Common myeloid progenitor, CD34-positive (primary cell): ENCODE results near the gene LAYN.
A peak's percentile ranks its signal among the peaks of the same experiment; 100 is the strongest.

ENCODE experiments used
- CTCF ChIA-PET: fragments of 350-600 bp; sonication (Branson Sonifier 250); formaldehyde crosslinking; loops from one replicate; lab custom pipeline; 2021; ENCODE audit warnings: antibody characterized with exemption; lab: Charles Lee
- POLR2A ChIA-PET: fragments of 350-600 bp; sonication (Branson Sonifier 250); formaldehyde crosslinking; loops from one replicate; lab custom pipeline; 2021; ENCODE audit warnings: antibody characterized with exemption; lab: Charles Lee
- DNase-seq, 3 donors: peaks; one replicate each; pipeline versions ENCODE4 v3.0.0 to v3.0.0-alpha.2; 2013
- H3K27ac ChIP-seq, 2 experiments: 1 replicate in 1 of 2; 2 replicates in 1 of 2; pipeline ENCODE4 v1.7.0; 2013; ENCODE audit warnings: inconsistent platforms in 2 of 2, low read length in 2 of 2, mild to moderate bottlenecking in 2 of 2, low read depth in 1 of 2, moderate library complexity in 1 of 2; ENCODE audit not compliant: severe bottlenecking in 2 of 2, insufficient read depth in 1 of 2, poor library complexity in 1 of 2
- H3K27me3 ChIP-seq, 5 experiments: replicated peaks in 2 of 5; 1 replicate in 3 of 5; 2 replicates in 2 of 5; pipeline versions ENCODE4 v1.6.1 to v1.7.0; 2013; ENCODE audit warnings: low read length in 4 of 5, mild to moderate bottlenecking in 2 of 5, moderate library complexity in 2 of 5, inconsistent platforms in 1 of 5; ENCODE audit not compliant: insufficient read depth in 5 of 5, control insufficient read depth in 4 of 5
- H3K36me3 ChIP-seq, 4 experiments: 1 replicate in 2 of 4; 2 replicates in 2 of 4; pipeline versions ENCODE4 v1.6.1 to v1.7.0; 2013; ENCODE audit warnings: low read length in 3 of 4, control low read depth in 1 of 4, mild to moderate bottlenecking in 1 of 4; ENCODE audit not compliant: control insufficient read depth in 4 of 4, insufficient read depth in 4 of 4
- H3K4me1 ChIP-seq, 4 experiments: 1 replicate in 3 of 4; 2 replicates in 1 of 4; pipeline versions ENCODE4 v1.6.1 to v1.7.1; 2013; ENCODE audit warnings: low read length in 3 of 4, mild to moderate bottlenecking in 3 of 4, control low read depth in 1 of 4, inconsistent platforms in 1 of 4, moderate library complexity in 1 of 4; ENCODE audit not compliant: control insufficient read depth in 4 of 4, insufficient read depth in 4 of 4; ENCODE audit errors: control extremely low read depth in 1 of 4
- H3K4me3 ChIP-seq, 7 experiments: 1 replicate in 4 of 7; 2 replicates in 3 of 7; pipeline versions ENCODE4 v1.5.1 to v1.7.0; 2013; ENCODE audit warnings: mild to moderate bottlenecking in 7 of 7, low read length in 6 of 7, moderate library complexity in 6 of 7, inconsistent platforms in 2 of 7, low read depth in 2 of 7, control low read depth in 1 of 7; ENCODE audit not compliant: insufficient read depth in 4 of 7, control insufficient read depth in 1 of 7; ENCODE audit errors: extremely low read depth in 1 of 7
- H3K9me3 ChIP-seq, 5 experiments: 1 replicate in 4 of 5; 2 replicates in 1 of 5; pipeline versions ENCODE4 v1.6.1 to v1.7.1; 2013; ENCODE audit warnings: low read length in 4 of 5, mild to moderate bottlenecking in 2 of 5, inconsistent platforms in 1 of 5, low read depth in 1 of 5, moderate library complexity in 1 of 5; ENCODE audit not compliant: control insufficient read depth in 4 of 5, insufficient read depth in 2 of 5; ENCODE audit errors: control extremely low read depth in 1 of 5
- WGBS: methylation state at CpG from one replicate; pipeline ENCODE4 v1.1.5; 2013; ENCODE audit not compliant: insufficient coverage; 5-methylcytosine and 5-hydroxymethylcytosine counted together

Gene LAYN

DNA sequence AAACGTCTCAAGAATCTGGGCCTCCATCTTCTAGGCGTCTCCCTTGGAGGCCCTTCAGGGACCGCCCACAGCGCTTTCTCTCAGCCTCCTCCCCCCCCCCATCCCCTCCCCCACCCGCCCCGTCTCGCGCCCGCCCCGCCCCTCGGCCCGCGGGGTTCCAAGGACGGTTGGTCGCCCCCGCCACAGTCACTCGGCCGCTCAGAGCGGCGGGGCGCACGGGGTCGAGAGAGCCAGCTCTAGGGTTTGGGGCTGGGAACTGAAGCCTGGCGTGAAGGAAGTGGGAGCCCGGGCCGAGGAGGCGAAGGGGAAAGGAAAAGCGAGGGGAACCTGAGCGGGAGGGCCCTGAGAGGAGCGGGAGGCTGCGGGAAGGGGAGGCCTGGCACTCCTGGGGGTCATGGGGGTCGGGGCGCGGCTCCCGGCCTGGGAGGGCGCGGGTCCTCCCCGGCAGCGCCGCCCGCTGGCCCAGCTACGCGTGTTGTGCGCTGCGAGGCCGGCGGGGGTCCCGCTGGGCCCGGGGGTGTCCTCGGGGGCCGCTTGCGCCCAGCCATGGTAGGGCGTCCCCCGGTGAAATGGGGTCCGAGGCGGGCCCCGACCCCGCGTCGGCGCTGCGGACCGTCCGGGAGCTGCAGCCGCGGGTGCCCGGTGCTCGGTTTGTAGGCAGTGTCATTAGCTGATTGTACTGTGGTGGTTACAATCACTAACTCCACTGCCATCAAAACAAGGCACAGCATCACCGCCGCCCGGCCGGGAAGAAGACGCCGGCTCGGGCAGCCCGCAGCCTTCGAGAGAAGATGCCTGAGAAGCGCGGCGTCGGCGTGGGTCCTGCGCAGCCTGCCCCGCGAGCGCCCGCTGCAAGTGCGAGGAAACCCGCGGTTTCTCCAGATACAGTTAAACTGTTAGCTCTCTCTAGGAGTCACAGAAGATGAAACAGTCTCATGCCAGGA, 28.0 kb upstream of the LAYN start, which contains the start of gene BTG4:
Gene BTG4, minus strand, starts transcription at position 91 of the 944 bp plus-strand sequence. CDS start 13,610 bp downstream, outside the sequence.
- peaks cover 0 to 10% (median 7%) of the 10 kb centered on the region in 4 experiments for H3K4me1 ChIP-seq

GRCh38 chr11:111513240-111513605, 27.3 kb upstream of the LAYN start:
- ChIA-PET CTCF (interaction anchor here (1.0 to 1.7 kb wide), 6 partner anchors 53 to 74 kb away, joined by 3 to 6 read pairs (median 4); no protein-coding TSS in a partner anchor), POLR2A (interaction anchor here (0.5 kb wide), 1 partner anchor 13 kb away, joined by 5 read pairs; no protein-coding TSS in a partner anchor)
- peaks cover 0 to 10% (median 7%) of the 10 kb centered on the region in 4 experiments for H3K4me1 ChIP-seq
- peak overlapping the region in 2 of 7 experiments; percentile 42 to 61 for H3K4me3 ChIP-seq
- H3K36me3 ChIP-seq: no peaks in the 10 kb centered on the region
- H3K27ac ChIP-seq: no peak overlapping the region
- DNase-seq: no peak
- peaks cover 18 to 42% (median 29%) of the 10 kb centered on the region in 5 experiments for H3K27me3 ChIP-seq
- no peaks in the 10 kb centered on the region for H3K9me3 ChIP-seq
- 0% methylated on average over 3 of the region's 6 CpGs for WGBS

More for the DNA sequence above, 28.0 kb upstream of the LAYN start, which contains the start of gene BTG4:
- peaks cover 18 to 42% (median 29%) of the 10 kb centered on the region in 5 experiments for H3K27me3 ChIP-seq
- ChIA-PET CTCF (interaction anchor here (1.0 to 1.7 kb wide), 5 partner anchors 39 to 74 kb away, joined by 3 to 6 read pairs (median 3); no protein-coding TSS in a partner anchor), POLR2A (interaction anchor here (0.5 kb wide), 1 partner anchor 12 kb away, joined by 5 read pairs; no protein-coding TSS in a partner anchor)
- DNase-seq: peak; percentile 15 to 63 (median 46)
- no peaks in the 10 kb centered on the region for H3K36me3 ChIP-seq
- H3K27ac ChIP-seq: no peak within 1 kb of the TSS
- H3K4me3 ChIP-seq: peak within 1 kb of the TSS in 6 of 7 experiments; percentile 6 to 68 (median 50)
- no peaks in the 10 kb centered on the region for H3K9me3 ChIP-seq
- 2% methylated on average over 73 of the region's 90 CpGs for WGBS

- peak; percentile 14 to 48 (median 39) for DNase-seq
- Histone ChIP-seq H3K27ac (no peak within 1 kb of the TSS), H3K9me3 (no peaks in the 10 kb centered on the region), H3K27me3 (peaks cover 18 to 42% (median 29%) of the 10 kb centered on the region in 5 experiments), H3K4me3 (peak within 1 kb of the TSS in 4 of 7 experiments; percentile 16 to 34 (median 30)), H3K4me1 (peaks cover 0 to 10% (median 7%) of the 10 kb centered on the region in 4 experiments), H3K36me3 (no peaks in the 10 kb centered on the region)
- POLR2A ChIA-PET: interaction anchor here (0.5 kb wide), 1 partner anchor 716 kb away, joined by 5 read pairs; no protein-coding TSS in a partner anchor
- 23% methylated on average over 24 of the region's 39 CpGs for WGBS
- CTCF ChIA-PET: interaction anchor here (1.0 to 1.6 kb wide), 4 partner anchors 55 to 73 kb away, joined by 3 to 4 read pairs (median 4); no protein-coding TSS in a partner anchor
Measured at GRCh38 chr11:111514216-111515031, 26.1 kb upstream of the LAYN start, which contains the start of gene HOATZ. Gene HOATZ, plus strand, starts transcription at chr11:111514778. Its CDS starts 7 bp downstream, at chr11:111514785.

GRCh38 chr11:111515591-111515990, 24.9 kb upstream of the LAYN start:
- Histone ChIP-seq H3K27ac (no peak overlapping the region), H3K36me3 (no peaks in the 10 kb centered on the region), H3K4me3 (no peak overlapping the region), H3K4me1 (peaks cover 0 to 10% (median 7%) of the 10 kb centered on the region in 4 experiments), H3K27me3 (peaks cover 17 to 42% (median 29%) of the 10 kb centered on the region in 5 experiments), H3K9me3 (no peaks in the 10 kb centered on the region)
- ChIA-PET POLR2A (no interaction called here), CTCF (no interaction called here)
- no peak for DNase-seq
- 100% methylated on average over 2 of the region's 2 CpGs for WGBS

- H3K27me3 ChIP-seq: peaks cover 6 to 17% (median 13%) of the 10 kb centered on the region in 5 experiments
- no peak for DNase-seq
- no peaks in the 10 kb centered on the region for H3K9me3 ChIP-seq
- H3K4me3 ChIP-seq: no peak overlapping the region
- H3K36me3 ChIP-seq: no peaks in the 10 kb centered on the region
- ChIA-PET CTCF (interaction anchor here (1.4 kb wide), 1 partner anchor 20 kb away, joined by 4 read pairs; no protein-coding TSS in a partner anchor), POLR2A (no interaction called here)
- H3K27ac ChIP-seq: no peak overlapping the region
- peaks cover 0 to 2% (median 0%) of the 10 kb centered on the region in 4 experiments for H3K4me1 ChIP-seq
- WGBS: no CpG with 5 or more reads among the region's 1 CpG
Measured at GRCh38 chr11:111518668-111519067, 21.9 kb upstream of the LAYN start.

DNA sequence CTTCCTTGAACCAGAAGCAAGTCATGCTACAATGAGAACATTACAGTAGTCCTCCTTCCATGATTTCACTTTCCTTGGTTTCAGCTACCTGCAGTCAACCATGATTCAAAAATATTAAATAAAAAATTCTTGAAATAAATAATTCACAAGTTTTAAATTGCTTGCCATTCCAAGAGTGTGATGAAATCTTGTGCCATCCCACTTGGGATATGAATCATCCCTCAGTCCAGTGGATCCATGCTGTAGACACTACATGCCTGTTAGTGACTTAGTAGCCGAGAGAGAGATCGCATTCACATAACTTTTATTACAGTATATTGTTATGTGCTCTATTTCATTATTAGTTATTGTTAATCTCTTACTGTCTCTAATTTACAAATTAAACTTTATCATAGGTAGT, 20.0 kb upstream of the LAYN start:
- CTCF ChIA-PET: no interaction called here
- Histone ChIP-seq H3K36me3 (no peaks in the 10 kb centered on the region), H3K9me3 (no peaks in the 10 kb centered on the region), H3K4me1 (no peaks in the 10 kb centered on the region), H3K27me3 (peaks cover 0 to under 1% (median 0%) of the 10 kb centered on the region in 5 experiments), H3K4me3 (no peak overlapping the region), H3K27ac (no peak overlapping the region)
- no peak for DNase-seq
- POLR2A ChIA-PET: no interaction called here
- no CpG with 5 or more reads among the region's 2 CpGs for WGBS
